ENCODE results near the gene FLYWCH2. TPM values are rescaled to one million over a fixed set of nuclear protein-coding genes. Genes with fewer than 3 reads are reported as not detected.

The FLYWCH2 gene
- total and polyA plus RNA-seq, 9 of the 15 experiments (the other 6 are each of a cell fraction or from before 2014, with no cell fraction given) = 0.70 to 55.5 (median 7.6) TPM

DNA sequence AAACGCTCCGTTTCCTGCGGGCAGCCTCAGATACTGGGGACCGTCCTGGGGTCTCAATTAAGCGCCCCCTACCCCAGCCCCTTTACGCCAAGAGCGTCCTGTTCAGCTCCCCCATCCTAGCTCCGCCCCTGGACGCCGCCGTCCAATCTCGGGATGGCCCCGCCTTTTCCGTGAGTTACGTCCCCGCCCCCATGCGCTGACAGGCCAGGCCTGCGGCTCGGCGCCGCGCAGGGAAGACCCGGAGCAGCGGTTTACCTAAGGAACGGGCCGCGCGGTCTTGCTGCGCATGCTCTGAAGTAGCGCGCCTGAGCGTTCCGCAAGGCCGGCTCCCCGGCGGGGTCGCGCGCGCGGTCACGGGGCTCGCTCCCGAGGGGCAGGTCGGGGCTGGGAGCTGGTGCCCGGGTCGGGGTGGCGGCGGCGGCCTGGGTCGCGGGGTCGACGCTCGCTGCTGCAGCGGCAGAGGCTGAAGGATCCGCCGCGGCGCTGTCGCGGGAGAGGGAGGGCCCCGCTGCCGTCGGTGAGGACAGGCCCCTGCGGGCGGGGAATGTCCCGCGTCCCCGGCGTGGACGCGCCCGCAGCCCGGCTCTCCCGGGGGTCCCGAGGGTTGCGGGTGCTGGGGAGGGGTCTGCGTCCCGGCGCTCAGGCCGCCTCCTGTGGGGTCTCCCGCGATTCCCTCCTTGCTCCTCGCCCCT, 28.8 kb downstream of the FLYWCH2 start, which contains the start of gene FLYWCH1 (continued):
- TF ChIP-seq HINFP (tag; conservative IDR thresholded peaks at IDR 0.05; ENCODE audit: low read depth) = no peak
- TF ChIP-seq KLF1 (tag; IDR thresholded peaks at IDR 0.05) = peak; percentile 44; the same call in 1 of the 2 replicates
- no peak for TF ChIP-seq PATZ1 (CRISPR knock-in tag; IDR thresholded peaks at IDR 0.05; ENCODE audit: borderline replicate concordance)
- TF ChIP-seq ZNF717 (CRISPR knock-in tag; IDR thresholded peaks at IDR 0.05) = no peak
- no peak for TF ChIP-seq SAFB2 (IDR thresholded peaks at IDR 0.05; ENCODE audit: borderline replicate concordance, low read depth, low read length, severe bottlenecking)
- no peak for TF ChIP-seq ZNF253 (CRISPR knock-in tag; conservative IDR thresholded peaks at IDR 0.05)
- TF ChIP-seq PHTF2 (CRISPR knock-in tag; IDR thresholded peaks at IDR 0.05) = no peak
- TF ChIP-seq GMEB1 (CRISPR knock-in tag; IDR thresholded peaks at IDR 0.05) = peak; percentile 86
- TF ChIP-seq IRF9 (tag; IDR thresholded peaks at IDR 0.05) = no peak
- peak in 1 of 2 experiments; percentile 79; a peak in 1 of 4 replicates for TF ChIP-seq RCOR1 (IDR thresholded peaks at IDR 0.05; ENCODE audit: borderline replicate concordance in 1 of 2, low read depth in 2 of 2, low read length in 2 of 2)
- TF ChIP-seq CTBP1 (IDR thresholded peaks at IDR 0.05; ENCODE audit: borderline replicate concordance) = peak; percentile 98
- TF ChIP-seq, protein P1, sequence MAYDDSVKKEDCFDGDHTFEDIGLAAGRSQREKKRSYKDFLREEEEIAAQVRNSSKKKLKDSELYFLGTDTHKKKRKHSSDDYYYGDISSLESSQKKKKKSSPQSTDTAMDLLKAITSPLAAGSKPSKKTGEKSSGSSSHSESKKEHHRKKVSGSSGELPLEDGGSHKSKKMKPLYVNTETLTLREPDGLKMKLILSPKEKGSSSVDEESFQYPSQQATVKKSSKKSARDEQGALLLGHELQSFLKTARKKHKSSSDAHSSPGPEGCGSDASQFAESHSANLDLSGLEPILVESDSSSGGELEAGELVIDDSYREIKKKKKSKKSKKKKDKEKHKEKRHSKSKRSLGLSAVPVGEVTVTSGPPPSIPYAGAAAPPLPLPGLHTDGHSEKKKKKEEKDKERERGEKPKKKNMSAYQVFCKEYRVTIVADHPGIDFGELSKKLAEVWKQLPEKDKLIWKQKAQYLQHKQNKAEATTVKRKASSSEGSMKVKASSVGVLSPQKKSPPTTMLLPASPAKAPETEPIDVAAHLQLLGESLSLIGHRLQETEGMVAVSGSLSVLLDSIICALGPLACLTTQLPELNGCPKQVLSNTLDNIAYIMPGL (CRISPR knock-in tag; IDR thresholded peaks at IDR 0.05) = peak; percentile 88
- peak; percentile 68; the same call in 1 of the 2 replicates for TF ChIP-seq ZNF589 (CRISPR knock-in tag; IDR thresholded peaks at IDR 0.05; ENCODE audit: low read depth)
- TF ChIP-seq, protein P2, sequence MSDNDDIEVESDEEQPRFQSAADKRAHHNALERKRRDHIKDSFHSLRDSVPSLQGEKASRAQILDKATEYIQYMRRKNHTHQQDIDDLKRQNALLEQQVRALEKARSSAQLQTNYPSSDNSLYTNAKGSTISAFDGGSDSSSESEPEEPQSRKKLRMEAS (CRISPR knock-in tag; IDR thresholded peaks at IDR 0.05) = peak; percentile 71
- no peak for TF ChIP-seq SMARCE1 (IDR thresholded peaks at IDR 0.05)
- peak; percentile 89 for TF ChIP-seq POLR2G (IDR thresholded peaks at IDR 0.05; ENCODE audit: low read depth, low read length)
- no peak for TF ChIP-seq ZNF239 (CRISPR knock-in tag; IDR thresholded peaks at IDR 0.05)
